ENCODE data around the gene PODXL2. TPM values are rescaled to one million over a fixed set of nuclear protein-coding genes. Genes with fewer than 3 reads are reported as not detected.

The PODXL2 gene
- total RNA-seq, 1 donor from 2014 or later = 2.7 TPM

DNA sequence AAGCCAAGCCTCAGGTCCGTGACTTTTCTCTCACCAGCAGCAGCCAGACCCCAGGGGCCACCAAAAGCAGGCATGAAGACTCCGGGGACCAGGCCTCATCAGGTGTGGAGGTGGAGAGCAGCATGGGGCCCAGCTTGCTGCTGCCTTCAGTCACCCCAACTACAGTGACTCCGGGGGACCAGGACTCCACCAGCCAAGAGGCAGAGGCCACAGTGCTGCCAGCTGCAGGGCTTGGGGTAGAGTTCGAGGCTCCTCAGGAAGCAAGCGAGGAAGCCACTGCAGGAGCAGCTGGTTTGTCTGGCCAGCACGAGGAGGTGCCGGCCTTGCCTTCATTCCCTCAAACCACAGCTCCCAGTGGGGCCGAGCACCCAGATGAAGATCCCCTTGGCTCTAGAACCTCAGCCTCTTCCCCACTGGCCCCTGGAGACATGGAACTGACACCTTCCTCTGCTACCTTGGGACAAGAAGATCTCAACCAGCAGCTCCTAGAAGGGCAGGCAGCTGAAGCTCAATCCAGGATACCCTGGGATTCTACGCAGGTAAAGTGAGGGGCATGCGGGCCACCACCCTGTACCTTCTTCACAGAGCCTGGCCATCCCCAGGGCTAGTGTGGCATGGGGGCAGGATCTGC is 31.8 kb downstream of the PODXL2 start:
- no peak for ATAC-seq

DNA sequence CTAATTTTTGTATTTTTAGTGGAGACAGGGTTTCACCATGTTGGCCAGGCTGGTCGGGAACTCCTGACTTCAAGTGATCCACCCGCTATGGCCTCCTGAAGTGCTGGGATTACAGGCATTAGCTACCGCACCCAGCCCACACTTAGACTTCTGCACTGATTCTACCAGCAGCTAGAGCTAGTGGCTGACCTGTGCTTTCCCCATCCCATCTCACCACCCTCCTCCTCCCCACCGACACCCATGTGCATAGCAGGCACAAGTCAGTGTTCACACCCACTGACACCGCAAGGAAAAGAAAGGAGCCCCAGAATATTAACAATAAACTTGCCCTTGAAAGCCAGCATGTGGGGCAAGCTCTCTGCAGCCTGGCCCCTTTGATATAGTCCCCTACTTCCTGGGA is 32.6 kb downstream of the PODXL2 start:
- no peak for ATAC-seq

DNA sequence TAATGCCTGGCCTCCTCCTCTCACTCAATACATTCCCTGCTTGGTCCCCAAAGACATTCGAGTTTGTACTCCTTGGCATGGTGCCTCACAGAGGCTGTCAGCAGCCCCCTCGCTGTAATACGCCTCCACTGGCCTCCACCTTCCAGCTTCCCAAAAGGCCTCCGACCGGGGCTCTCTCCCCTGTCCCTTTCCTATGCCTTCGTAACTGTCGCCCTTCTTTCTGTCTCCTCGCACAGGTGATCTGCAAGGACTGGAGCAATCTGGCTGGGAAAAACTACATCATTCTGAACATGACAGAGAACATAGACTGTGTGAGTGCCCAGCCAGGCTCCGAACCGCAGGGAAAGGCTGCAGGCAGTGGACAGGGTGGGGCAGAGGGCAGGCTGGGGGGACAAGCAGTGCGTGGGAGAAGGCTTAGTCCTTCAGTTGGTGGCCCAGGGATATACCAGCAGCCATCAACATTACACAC is 33.0 kb downstream of the PODXL2 start:
- no peak for ATAC-seq

DNA sequence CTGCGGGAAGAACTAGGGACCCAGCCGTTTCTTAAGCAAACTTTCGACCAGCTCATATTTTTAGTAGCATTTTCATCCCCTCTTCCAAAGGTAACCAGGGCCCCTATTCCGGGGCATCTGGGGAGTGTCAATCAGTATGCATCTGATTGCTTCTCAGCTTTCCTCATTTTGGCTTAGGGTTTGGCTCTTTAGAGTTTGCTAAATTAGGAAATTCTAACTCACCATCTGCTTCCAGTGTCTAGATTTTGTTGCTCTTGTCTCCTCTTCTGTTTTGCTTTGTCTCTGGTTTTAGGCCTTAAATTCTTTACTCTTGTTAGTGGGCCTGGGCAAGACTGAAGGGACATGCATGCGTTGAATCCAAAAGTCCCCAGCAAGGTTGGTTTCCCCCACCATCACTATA is 34.2 kb downstream of the PODXL2 start:
- ATAC-seq = no peak

DNA sequence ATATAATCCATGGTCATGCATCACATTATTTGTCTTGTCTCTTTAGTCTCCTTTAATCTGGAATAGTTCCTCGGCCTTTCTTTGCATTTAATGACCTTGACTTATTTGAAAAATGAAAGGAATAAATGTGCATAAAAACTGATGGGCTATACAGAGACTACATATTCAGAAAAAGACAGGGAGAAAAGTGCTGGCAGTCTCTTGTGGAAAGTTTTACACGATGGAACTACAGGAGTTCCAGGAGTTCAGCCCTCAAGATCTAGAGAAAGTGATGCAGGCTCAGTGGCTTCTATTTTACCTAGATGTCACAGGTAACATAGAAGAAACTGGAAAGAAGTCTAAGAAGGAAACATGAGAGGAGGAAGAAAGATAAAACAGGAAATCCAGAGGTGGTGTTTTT is 36.2 kb downstream of the PODXL2 start:
- no peak for ATAC-seq

DNA sequence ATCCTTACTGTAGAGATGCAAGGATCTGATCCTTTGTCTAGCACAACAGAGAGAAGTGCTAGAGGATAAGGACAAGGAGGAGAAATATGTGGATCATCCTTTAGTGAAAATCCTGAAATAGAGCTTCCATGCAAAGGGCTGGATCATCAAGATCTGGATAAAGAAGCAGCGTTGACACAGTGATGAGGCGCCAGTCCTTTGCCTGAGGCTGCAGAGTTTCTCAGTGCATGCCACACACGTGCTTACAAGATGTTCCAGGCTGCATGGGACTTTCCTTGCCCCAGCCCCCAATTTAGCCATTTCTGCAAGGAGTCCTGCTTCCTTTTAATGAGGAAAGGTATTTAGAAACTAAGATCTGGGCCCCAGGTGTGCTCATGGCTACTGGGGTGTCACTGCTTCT is 36.6 kb downstream of the PODXL2 start:
- no peak for ATAC-seq

DNA sequence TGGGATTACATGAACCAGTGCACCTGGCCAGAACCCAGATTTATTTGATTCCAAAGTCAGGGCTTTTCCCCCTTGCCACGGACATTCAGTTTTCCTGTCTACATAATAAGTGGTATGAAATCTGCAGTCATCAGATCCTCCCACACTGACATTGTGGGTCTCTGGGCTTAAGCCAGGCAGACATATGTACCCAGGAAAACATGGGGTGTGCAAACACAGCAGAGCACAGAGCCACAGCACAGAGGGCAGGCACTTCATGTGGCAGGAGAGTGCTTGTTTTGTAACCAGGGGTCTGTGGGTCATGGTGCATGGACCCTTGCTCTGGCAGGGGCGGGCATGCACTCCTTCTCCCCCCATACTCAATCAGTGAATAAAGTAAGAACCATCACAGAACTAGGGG is 37.7 kb downstream of the PODXL2 start:
- ATAC-seq = no peak

DNA sequence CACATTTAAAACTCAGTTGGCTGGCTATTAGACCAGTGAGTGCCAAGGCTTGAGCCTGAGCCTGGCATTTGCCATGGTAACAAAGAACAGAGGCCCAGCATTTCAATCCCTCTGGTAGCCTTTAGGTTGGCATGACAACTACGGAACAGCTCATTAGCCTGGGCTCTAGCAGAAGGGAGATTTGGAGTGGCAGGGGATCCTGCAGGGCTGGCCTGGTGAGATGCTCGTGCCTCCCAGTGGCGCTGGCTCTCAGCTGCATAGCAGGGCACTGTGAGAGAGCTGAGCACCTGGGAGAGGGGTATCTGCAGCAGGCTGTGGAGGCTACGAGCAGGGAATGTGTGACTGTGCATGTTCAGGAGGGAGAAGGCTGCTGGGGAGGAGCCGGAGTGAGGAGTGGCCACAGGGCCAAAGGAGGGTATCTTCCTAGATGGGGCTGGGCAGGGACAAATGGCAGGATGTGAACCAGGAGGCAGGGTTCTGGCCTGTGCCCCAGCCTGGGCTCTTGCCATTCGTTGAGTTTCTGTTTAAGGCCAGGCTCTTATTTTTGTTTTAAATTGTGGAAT is 38.2 kb downstream of the PODXL2 start:
- no peak for ATAC-seq

DNA sequence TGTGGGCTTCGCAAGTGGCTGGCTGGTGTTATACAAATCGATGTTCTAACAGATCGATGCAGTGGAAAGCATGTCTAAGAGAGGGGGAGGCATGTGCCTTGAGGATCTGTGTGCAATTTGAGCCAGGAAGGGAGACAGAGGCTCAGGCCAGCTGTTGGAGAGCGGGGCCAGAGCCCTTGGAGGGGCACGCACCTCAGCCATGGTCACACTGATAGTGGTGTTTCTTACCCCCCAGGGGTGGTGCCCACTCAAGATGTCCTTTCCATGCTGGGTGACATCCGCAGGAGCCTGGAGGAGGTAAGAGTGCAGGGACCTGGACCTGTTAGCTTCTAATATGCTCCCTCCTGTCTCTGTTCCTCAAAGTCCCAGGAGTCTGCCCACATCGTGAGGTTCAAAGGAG is 39.9 kb downstream of the PODXL2 start:
- no peak for ATAC-seq

DNA sequence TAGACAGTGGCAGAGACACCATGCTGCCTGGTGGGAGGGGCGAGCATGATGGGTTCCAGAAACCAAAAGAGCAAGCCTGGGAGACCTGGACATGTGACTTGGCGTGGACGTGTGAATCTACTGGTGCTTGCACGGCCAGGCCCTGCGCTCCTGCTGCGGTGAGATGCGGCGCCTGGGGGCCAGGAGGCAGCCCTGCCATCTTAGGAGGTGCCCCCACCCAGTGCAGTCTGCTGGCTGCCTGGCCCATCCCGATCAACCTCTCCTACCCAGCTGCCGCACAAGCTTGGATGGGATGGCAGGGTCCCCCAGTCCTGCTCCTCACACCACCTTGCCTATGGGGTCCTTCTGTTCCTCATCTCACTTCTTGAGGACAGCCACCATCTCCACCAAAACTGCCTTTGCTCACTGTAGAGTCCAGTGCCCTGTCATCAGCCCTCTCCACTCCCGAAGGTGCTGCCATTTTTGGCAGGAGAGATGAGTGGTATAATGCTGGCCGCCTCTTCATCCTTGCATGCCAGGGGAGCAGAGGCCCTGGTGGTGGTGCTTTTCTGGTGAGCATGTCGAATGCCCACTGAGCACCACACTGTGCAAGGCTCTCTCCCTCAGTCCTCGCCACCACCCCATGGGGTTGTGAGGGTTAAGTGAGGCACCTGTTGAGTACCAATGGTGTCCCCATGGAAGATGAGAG is 40.7 kb downstream of the PODXL2 start:
- no peak for ATAC-seq

DNA sequence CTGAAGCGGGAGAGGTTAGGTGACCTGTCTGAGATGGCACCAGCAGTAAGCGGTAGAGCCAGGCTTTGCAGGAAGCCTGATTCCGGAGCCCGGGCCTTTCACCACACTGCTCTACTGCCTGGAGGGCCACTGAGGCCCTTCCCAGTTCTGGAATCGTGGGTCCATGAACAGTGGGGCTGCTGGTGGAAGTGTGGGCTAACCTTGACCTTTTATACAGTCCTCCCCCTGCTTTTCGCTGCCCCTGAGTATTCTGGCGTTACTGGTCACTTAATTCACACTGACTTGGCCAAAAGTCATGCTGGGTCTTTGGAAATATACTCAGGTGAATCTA is 41.2 kb downstream of the PODXL2 start:
- ATAC-seq = no peak

DNA sequence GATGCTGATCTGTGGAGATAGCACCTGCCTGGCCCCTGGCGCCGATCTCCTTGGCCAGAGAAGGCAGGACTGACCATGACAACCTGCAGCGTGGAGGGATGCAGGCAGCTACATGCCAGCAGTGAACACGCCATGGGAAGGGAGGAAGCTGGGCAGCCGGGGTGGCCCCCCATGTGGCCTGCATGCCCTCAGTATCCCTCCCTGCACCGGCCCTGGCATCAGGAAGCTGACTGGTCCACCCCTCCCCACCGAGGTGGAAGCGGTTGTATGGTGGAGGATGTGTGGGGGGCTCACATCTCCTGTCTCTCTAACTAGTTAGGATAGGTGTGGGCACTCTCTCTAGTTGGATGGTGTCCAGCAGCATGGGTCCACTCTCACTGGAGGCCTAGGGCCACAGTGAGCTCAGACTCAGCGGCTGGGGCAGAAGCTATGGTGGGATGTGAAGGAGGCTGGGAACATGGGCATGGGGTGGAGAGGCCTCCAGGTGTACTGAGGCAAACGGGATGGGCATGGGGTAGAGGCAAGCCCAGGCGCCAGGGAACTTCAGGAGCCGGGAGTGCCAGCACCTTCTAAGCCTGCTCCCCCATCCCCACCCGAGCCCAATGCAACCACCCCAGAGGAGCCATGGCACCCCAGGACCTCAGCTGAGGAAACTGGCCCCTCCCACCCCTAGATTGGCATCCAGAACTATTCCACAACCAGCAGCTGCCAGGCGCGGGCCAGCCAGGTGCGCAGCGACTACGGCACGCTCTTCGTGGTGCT is 42.0 kb downstream of the PODXL2 start:
- ATAC-seq = no peak

DNA sequence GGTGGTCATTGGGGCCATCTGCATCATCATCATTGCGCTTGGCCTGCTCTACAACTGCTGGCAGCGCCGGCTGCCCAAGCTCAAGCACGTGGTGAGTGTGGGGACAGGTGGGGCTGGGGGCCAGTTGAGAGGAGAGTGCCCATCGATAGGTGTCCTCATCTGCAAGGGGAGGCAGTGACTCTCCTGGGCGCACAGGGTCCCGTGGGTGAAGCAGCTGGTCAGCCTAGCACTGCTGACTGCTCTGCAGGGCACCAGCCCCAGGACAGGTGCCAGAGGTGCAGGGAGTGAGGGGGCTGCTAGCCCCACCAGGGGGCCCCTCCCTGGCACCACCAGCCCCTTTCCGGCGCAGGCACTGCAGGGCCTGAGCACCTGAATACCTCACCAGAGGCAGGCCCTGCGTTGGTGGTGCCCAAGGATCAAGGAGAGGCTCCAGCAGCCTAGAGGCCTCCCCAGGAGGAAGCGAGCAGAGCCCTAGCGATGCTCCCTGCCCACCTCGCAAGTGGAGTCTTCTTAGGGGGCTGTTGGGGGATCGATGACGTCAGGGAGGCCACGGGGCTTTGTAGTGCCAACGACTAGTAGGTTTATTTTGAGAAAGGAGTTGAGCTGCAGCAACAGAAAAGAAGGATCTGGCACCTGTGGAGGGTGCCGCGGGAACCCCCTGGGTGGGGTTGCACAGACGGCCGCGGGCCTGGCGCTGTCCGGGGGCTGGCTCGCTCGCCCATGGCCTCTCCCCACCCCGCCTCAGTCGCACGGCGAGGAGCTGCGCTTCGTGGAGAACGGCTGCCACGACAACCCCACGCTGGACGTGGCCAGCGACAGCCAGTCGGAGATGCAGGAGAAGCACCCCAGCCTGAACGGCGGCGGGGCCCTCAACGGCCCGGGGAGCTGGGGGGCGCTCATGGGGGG is 42.8 kb downstream of the PODXL2 start:
- ATAC-seq = peak; percentile 8

DNA sequence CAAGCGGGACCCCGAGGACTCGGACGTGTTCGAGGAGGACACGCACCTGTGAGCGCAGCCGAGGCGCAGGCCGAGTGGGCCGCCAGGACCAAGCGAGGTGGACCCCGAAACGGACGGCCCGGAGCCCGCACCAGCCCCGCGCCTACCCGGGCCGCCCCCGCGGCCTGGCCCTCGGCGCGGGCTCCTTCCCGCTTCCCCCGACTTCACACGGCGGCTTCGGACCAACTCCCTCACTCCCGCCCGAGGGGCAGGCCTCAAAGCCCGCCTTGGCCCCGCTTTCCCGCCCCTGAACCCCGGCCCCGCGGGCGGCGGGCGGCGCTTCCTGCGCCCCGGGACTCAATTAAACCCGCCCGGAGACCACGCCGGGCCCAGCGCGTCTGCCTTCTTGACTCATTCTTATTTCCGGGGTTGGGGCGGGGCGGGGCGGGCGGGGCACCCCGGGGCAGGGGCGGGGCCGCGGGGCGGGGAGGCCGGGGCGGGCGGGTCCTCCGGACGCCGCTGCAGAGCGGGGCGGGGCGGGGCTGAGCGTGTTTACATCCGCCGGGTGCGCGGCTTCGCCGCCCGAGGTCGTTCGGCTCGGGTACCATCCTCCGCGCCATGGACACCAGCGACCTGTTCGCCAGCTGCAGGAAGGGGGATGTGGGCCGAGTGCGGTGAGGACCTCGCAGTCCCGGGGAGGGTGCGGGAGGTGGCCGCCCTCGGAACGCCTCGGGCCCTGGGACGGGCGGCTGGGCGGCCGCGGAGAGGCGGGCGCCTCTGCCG is 43.6 kb downstream of the PODXL2 start, which contains the start of gene ABTB1:
ABTB1 (plus strand) TSS at position 524 of the 762 bp plus-strand sequence; CDS start at position 598, 74 bp downstream.
- ATAC-seq = peak; percentile 88

DNA sequence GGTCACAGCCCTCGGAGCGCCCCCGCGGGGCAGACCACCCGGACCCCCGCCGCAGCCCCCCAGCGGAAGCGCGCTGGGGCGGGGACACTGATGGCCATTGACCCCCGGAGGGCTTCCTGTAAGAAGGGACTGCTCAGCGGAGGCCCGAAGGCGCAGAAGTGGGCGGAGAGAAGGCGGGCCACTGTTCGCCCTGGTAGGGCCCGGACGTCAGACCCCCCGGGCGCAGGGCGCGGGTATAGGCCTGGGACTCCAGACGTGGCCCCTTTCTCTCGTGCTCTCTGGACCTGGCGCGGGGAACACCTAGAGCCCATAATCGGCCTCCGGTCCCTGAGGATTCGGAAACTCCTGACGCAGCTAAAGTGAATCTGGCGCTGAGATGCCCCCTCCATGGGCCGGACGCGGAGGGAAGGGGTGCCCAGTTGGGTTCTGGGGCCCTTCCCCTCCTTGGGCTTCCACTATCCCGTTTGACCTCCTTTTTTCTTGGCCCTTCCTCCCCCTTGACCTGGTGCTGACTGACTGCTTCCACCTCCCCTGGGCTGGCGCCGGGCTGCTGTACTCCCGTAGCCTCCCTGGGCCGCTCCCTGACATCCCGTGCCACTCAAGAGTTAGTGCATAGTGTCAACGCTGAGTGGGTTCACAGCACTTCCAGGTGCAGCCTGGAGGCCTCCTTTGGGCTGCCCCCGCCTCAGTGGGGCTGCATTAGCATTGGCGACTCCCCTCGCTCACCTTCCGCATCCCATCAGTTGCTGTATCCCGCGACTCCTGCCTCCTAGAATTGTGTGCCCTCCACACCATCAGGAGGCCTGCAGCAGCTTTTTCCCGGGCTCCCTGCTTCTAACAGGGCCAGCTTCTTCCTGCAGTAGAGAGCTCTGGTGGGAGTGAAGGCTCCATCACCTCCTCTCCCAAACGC is 44.5 kb downstream of the PODXL2 start:
- peak; percentile 44 for ATAC-seq

DNA sequence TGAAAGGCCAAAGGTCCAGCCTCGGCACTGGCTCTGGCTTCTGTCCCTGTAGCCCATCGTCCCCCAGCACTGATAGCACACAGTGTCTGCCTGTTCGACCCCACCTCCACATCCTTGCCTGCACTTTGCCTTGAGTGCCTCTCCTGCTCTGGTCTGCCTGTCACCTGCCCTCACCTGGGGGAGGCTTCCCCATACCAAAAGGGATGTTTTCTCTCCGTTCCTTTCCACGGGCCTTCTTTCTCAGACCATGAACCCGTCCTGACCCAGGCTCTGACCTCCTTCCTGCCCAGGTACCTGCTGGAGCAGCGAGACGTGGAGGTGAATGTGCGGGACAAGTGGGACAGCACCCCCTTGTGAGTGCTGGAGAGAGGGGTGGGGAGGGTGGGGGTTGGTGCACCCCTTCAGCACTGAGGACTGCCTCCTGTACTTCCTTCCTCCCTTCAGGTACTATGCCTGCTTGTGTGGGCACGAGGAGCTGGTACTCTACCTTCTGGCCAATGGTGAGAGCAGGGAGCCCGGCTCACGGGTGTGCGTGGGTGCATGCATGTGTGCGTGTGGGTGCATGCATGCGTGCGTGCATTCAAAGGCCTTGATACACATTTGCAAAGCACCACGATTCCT is 45.2 kb downstream of the PODXL2 start:
- no peak for ATAC-seq

DNA sequence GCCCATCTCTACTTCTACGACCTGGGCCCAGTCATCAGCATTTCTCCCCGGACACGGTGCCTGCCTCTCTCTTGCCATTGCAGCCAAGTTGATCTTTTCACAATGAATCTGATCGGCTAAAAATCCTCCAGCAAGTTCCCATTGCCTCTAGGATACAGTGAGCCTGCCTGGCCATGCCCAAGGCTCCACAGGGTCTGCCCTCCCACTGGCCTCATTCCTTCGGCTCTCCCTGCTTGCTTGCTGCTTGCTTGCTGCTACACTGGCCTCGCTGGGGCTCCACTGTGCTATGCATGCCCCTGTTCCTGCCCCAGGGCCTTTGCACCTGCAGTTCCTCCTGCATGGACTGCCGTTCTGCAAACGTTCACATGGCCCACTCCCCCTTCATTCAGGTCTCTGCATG is 45.8 kb downstream of the PODXL2 start:
- ATAC-seq = no peak

DNA sequence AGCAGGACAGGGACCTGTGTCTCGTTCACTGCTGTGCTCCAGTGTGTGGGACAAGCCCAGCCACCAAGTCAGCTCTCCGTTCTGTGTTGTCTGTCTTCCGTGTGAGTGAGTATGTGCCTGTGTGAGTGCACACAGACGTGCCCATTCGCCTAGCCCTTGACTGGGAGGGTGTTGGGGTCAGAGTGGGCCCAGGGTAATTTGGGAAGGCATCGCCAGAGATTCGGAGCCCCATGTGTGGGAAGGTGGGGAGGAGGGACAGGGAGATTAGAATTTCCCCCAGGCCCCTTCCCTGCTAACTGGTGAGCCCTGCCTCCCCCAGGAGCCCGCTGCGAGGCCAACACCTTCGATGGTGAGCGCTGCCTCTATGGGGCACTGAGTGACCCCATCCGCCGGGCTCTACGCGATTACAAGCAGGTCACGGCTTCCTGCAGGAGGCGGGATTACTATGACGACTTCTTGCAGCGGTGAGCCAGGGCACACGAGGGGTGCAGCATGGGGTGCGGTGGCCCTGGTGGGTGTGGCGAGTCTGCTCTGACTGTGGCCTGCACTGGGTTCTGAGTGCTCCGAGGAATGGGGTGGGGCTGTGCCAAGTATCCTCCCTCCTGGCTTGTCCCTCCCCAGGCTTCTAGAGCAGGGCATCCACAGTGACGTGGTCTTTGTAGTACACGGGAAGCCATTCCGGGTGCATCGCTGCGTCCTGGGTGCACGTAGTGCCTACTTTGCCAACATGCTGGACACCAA is 46.8 kb downstream of the PODXL2 start:
- no peak for ATAC-seq

DNA sequence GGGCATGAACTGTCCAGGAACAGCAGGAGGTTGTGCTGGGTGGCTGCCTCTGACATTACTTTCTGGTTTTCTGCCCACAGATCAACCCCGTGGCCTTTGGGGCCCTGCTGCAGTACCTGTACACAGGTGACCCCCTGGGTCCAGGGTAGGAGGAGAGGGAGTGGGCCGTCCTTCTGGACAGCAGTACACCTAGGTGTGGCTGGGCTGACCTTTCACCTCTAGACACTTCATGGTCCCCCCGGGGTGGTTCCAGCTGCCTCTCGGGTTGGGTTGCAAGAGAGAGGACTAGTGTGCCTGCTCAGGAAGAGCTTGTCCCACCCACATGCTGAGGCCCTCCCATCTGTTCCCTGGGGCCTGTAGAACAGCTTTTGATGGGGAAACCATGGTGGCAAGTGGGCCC is 47.5 kb downstream of the PODXL2 start:
- no peak for ATAC-seq

Measured in esophagus mucosa (tissue), 1 donor.